Measurements from ENCODE around the gene CTNNA3. TPM values are rescaled to one million over a fixed set of nuclear protein-coding genes. Genes with fewer than 3 reads are reported as not detected.

The CTNNA3 gene
- polyA plus RNA-seq, 1 donor from 2014 or later = 0.14 TPM

DNA sequence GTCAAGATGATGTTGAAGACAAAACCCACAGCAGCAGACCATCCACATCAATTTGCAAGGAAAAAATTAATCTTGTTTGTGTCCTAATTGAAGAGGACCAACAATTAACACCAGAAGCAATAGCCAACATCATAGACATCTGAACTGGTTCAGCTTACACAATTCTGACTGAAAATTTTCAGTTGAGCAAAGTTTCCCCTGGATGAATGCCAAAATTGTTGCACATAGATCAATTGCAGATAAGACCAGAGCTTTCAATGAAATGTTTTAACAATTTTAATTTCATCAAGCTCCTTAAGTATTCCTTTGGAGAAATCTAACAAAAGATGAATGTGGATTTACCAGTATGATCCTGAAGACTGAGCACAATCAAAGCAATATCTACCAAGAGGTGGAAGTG lies 168.6 kb downstream of the CTNNA3 start:
- no peaks in the 10 kb centered on the region for H4K20me1 ChIP-seq (ENCODE audit: insufficient read depth)
- no peak overlapping the region for H3K27ac ChIP-seq (ENCODE audit: low read length)
- H3K9me2 ChIP-seq (ENCODE audit: insufficient read depth, low read length) = no peaks in the 10 kb centered on the region
- H3K79me2 ChIP-seq (replicated peaks; ENCODE audit: insufficient read depth, low read length) = no peaks in the 10 kb centered on the region
- H2AFZ ChIP-seq (ENCODE audit: low read depth, low read length) = no peak overlapping the region
- H3K4me2 ChIP-seq (ENCODE audit: low read length) = no peak overlapping the region
- H3K9me3 ChIP-seq (ENCODE audit: low read length) = no peaks in the 10 kb centered on the region
- no peaks in the 10 kb centered on the region for H3K36me3 ChIP-seq (ENCODE audit: insufficient read depth, low read length)
- no peak overlapping the region for H3K9ac ChIP-seq (ENCODE audit: low read length)
- no peaks in the 10 kb centered on the region for H3F3A ChIP-seq (ENCODE audit: insufficient read depth, low read length, poor library complexity, severe bottlenecking)
- TF ChIP-seq MXI1 (conservative IDR thresholded peaks at IDR 0.05; ENCODE audit: poor library complexity, severe bottlenecking) = no peak
- TF ChIP-seq, protein P1, sequence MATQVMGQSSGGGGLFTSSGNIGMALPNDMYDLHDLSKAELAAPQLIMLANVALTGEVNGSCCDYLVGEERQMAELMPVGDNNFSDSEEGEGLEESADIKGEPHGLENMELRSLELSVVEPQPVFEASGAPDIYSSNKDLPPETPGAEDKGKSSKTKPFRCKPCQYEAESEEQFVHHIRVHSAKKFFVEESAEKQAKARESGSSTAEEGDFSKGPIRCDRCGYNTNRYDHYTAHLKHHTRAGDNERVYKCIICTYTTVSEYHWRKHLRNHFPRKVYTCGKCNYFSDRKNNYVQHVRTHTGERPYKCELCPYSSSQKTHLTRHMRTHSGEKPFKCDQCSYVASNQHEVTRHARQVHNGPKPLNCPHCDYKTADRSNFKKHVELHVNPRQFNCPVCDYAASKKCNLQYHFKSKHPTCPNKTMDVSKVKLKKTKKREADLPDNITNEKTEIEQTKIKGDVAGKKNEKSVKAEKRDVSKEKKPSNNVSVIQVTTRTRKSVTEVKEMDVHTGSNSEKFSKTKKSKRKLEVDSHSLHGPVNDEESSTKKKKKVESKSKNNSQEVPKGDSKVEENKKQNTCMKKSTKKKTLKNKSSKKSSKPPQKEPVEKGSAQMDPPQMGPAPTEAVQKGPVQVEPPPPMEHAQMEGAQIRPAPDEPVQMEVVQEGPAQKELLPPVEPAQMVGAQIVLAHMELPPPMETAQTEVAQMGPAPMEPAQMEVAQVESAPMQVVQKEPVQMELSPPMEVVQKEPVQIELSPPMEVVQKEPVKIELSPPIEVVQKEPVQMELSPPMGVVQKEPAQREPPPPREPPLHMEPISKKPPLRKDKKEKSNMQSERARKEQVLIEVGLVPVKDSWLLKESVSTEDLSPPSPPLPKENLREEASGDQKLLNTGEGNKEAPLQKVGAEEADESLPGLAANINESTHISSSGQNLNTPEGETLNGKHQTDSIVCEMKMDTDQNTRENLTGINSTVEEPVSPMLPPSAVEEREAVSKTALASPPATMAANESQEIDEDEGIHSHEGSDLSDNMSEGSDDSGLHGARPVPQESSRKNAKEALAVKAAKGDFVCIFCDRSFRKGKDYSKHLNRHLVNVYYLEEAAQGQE (IDR thresholded peaks at IDR 0.05; ENCODE audit: borderline replicate concordance) = no peak
- TF ChIP-seq, protein P2, sequence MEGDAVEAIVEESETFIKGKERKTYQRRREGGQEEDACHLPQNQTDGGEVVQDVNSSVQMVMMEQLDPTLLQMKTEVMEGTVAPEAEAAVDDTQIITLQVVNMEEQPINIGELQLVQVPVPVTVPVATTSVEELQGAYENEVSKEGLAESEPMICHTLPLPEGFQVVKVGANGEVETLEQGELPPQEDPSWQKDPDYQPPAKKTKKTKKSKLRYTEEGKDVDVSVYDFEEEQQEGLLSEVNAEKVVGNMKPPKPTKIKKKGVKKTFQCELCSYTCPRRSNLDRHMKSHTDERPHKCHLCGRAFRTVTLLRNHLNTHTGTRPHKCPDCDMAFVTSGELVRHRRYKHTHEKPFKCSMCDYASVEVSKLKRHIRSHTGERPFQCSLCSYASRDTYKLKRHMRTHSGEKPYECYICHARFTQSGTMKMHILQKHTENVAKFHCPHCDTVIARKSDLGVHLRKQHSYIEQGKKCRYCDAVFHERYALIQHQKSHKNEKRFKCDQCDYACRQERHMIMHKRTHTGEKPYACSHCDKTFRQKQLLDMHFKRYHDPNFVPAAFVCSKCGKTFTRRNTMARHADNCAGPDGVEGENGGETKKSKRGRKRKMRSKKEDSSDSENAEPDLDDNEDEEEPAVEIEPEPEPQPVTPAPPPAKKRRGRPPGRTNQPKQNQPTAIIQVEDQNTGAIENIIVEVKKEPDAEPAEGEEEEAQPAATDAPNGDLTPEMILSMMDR (IDR thresholded peaks at IDR 0.05; ENCODE audit: poor library complexity, severe bottlenecking) = no peak
- TF ChIP-seq EP300 (conservative IDR thresholded peaks at IDR 0.05; ENCODE audit: poor library complexity, severe bottlenecking) = no peak
- no peak overlapping the region for H3K4me3 ChIP-seq (ENCODE audit: low read length)
- H3K27me3 ChIP-seq (ENCODE audit: insufficient read depth, low read depth, low read length) = no peaks in the 10 kb centered on the region

DNA sequence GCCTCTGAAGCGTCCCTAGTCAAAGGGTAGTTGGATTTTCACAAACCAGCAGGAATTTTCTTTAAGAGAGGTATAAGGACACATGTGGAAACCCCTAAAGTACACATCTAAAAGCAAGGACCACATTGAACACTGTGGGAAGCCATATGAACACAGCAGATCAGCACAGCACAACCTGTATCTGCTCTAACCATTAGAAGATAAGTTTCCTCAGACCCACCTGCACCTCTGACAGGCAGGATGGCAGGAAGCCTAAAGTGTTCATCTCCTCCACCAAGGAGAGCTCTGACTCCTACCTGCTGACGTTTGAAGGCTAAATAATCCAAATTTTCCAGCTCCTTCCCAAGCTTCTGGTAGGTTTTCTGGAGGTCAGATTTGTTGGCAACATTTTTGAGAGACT lies 174.4 kb downstream of the CTNNA3 start:
- Histone ChIP-seq H3K9me2 (ENCODE audit: insufficient read depth, low read length) (no peaks in the 10 kb centered on the region), H3K4me3 (ENCODE audit: low read length) (no peak overlapping the region), H2AFZ (ENCODE audit: low read depth, low read length) (no peak overlapping the region)

More for the DNA sequence above, 174.4 kb downstream of the CTNNA3 start:
- no peaks in the 10 kb centered on the region for H3K9me3 ChIP-seq (ENCODE audit: low read length)
- H3K27me3 ChIP-seq (ENCODE audit: insufficient read depth, low read depth, low read length) = no peaks in the 10 kb centered on the region
- H4K20me1 ChIP-seq (ENCODE audit: insufficient read depth) = no peaks in the 10 kb centered on the region
- no peak overlapping the region for H3K27ac ChIP-seq (ENCODE audit: low read length)
- no peak overlapping the region for H3K9ac ChIP-seq (ENCODE audit: low read length)
- H3K79me2 ChIP-seq (replicated peaks; ENCODE audit: insufficient read depth, low read length) = no peaks in the 10 kb centered on the region
- TF ChIP-seq POLR2AphosphoS5 (IDR thresholded peaks at IDR 0.05) (no peak), EP300 (conservative IDR thresholded peaks at IDR 0.05; ENCODE audit: poor library complexity, severe bottlenecking) (no peak), EZH2 (IDR thresholded peaks at IDR 0.05; ENCODE audit: borderline replicate concordance, insufficient read depth, low read length, poor library complexity, severe bottlenecking) (no peak), RAD21 (conservative IDR thresholded peaks at IDR 0.05) (no peak), MXI1 (conservative IDR thresholded peaks at IDR 0.05; ENCODE audit: poor library complexity, severe bottlenecking) (no peak), TAF1 (IDR thresholded peaks at IDR 0.05; ENCODE audit: low read depth) (no peak)
- TF ChIP-seq, protein P2 (IDR thresholded peaks at IDR 0.05; ENCODE audit: poor library complexity, severe bottlenecking) = no peak
- no peaks in the 10 kb centered on the region for H3F3A ChIP-seq (ENCODE audit: insufficient read depth, low read length, poor library complexity, severe bottlenecking)
- H3K4me2 ChIP-seq (ENCODE audit: low read length) = no peak overlapping the region
- no peaks in the 10 kb centered on the region for H3K36me3 ChIP-seq (ENCODE audit: insufficient read depth, low read length)
